ENCODE results near the gene LIPC. TPM values are rescaled to one million over a fixed set of nuclear protein-coding genes. Genes with fewer than 3 reads are reported as not detected.

The LIPC gene
- total RNA-seq, 1 donor from 2014 or later = 1.0 TPM

GRCh38 chr15:58548308-58549012, 116.7 kb downstream of the LIPC start:
- intact Hi-C loops (cut with DNase I) = no loop called here
- TF ChIP-seq, protein P1, sequence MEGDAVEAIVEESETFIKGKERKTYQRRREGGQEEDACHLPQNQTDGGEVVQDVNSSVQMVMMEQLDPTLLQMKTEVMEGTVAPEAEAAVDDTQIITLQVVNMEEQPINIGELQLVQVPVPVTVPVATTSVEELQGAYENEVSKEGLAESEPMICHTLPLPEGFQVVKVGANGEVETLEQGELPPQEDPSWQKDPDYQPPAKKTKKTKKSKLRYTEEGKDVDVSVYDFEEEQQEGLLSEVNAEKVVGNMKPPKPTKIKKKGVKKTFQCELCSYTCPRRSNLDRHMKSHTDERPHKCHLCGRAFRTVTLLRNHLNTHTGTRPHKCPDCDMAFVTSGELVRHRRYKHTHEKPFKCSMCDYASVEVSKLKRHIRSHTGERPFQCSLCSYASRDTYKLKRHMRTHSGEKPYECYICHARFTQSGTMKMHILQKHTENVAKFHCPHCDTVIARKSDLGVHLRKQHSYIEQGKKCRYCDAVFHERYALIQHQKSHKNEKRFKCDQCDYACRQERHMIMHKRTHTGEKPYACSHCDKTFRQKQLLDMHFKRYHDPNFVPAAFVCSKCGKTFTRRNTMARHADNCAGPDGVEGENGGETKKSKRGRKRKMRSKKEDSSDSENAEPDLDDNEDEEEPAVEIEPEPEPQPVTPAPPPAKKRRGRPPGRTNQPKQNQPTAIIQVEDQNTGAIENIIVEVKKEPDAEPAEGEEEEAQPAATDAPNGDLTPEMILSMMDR (IDR thresholded peaks at IDR 0.05) = no peak
- no peaks in the 10 kb centered on the region for H3K9me3 ChIP-seq
- H3K4me1 ChIP-seq = peaks cover 21% of the 10 kb centered on the region
- no peaks in the 10 kb centered on the region for H3K27me3 ChIP-seq (ENCODE audit: low read depth)
- ATAC-seq = no peak
- no peak overlapping the region for H3K27ac ChIP-seq
- no peak overlapping the region for H3K4me3 ChIP-seq
- no peaks in the 10 kb centered on the region for H3K36me3 ChIP-seq
- no peak for DNase-seq

DNA sequence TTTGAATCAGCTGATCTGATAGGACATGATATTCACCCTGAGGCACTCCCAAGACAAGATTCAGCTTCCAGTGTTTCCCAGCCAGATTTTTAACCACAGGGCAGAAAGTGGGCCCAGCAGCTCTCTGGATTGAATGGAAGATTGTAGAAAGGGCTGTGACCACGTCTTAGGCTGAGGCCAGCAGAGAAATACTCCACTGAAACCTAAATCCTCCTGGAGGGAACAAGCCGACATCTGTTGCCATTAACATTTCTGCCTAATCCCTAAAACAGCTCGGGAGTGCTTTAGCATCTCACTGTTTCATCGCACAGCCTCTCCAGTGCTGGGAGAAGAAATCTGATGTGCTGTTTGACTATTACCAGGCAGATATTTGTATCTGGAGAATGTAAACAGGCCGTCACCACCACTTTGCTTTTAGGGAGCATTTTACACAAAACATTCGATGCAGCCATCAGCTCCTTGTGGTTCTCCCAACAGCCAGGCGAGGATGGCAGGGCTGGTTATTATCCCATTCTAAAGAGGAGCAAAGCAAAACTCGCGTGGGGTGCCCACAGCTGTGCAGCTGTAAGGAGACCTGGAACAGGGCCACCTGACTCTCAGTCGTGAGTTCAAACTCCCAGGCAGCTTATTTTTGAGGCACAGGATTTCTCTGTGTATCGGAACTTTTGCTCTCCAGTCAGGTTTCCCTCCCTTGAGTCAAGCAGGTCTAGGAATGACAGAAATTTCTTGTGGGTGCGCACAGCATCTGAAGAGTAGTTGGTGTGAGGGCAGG, 117.4 kb downstream of the LIPC start:
- no peaks in the 10 kb centered on the region for H3K9me3 ChIP-seq
- intact Hi-C loops (cut with DNase I) = no loop called here

GRCh38 chr15:58549785-58550074, 117.9 kb downstream of the LIPC start:
- peaks cover 21% of the 10 kb centered on the region for H3K4me1 ChIP-seq
- no peaks in the 10 kb centered on the region for H3K36me3 ChIP-seq
- no peak overlapping the region for H3K4me3 ChIP-seq
- DNase-seq (no peak), ATAC-seq (no peak)
- H3K27me3 ChIP-seq (ENCODE audit: low read depth) = no peaks in the 10 kb centered on the region
- no peaks in the 10 kb centered on the region for H3K9me3 ChIP-seq
- intact Hi-C loops (cut with DNase I) = no loop called here
- no peak overlapping the region for H3K27ac ChIP-seq
- TF ChIP-seq, protein P1 (IDR thresholded peaks at IDR 0.05) = no peak

More for the DNA sequence above, 117.4 kb downstream of the LIPC start:
- peaks cover 21% of the 10 kb centered on the region for H3K4me1 ChIP-seq
- H3K27ac ChIP-seq = no peak overlapping the region
- TF ChIP-seq, protein P1 (IDR thresholded peaks at IDR 0.05) = no peak
- DNase-seq (no peak), ATAC-seq (no peak)
- no peaks in the 10 kb centered on the region for H3K36me3 ChIP-seq
- no peaks in the 10 kb centered on the region for H3K27me3 ChIP-seq (ENCODE audit: low read depth)
- no peak overlapping the region for H3K4me3 ChIP-seq

GRCh38 chr15:58551084-58551763, 119.4 kb downstream of the LIPC start:
- TF ChIP-seq, protein P1 (IDR thresholded peaks at IDR 0.05) = no peak
- Histone ChIP-seq H3K36me3 (no peaks in the 10 kb centered on the region), H3K27ac (peak overlapping the region; percentile 63), H3K9me3 (no peaks in the 10 kb centered on the region), H3K4me1 (peaks cover 16% of the 10 kb centered on the region), H3K4me3 (no peak overlapping the region), H3K27me3 (ENCODE audit: low read depth) (no peaks in the 10 kb centered on the region)
- intact Hi-C loops (cut with DNase I) = no loop called here
- DNase-seq (no peak), ATAC-seq (no peak)

GRCh38 chr15:58551764-58552504, 120.1 kb downstream of the LIPC start:
- Histone ChIP-seq H3K4me3 (peak overlapping the region; percentile 24), H3K9me3 (no peaks in the 10 kb centered on the region), H3K4me1 (peaks cover 15% of the 10 kb centered on the region), H3K36me3 (no peaks in the 10 kb centered on the region), H3K27me3 (ENCODE audit: low read depth) (no peaks in the 10 kb centered on the region), H3K27ac (peak overlapping the region; percentile 63)
- no peak for DNase-seq
- intact Hi-C loops (cut with DNase I) = no loop called here
- TF ChIP-seq, protein P1 (IDR thresholded peaks at IDR 0.05) = no peak
- peak; percentile 61 to 66 for ATAC-seq
